Measurements from ENCODE around the gene TNFRSF1B. TPM values are rescaled to one million over a fixed set of nuclear protein-coding genes. Genes with fewer than 3 reads are reported as not detected.

Gene TNFRSF1B
- total and polyA plus RNA-seq, 9 of the 15 experiments (the other 6 are each of a cell fraction or from before 2014, with no cell fraction given), result 8.8 to 91.3 (median 36.0) TPM

DNA sequence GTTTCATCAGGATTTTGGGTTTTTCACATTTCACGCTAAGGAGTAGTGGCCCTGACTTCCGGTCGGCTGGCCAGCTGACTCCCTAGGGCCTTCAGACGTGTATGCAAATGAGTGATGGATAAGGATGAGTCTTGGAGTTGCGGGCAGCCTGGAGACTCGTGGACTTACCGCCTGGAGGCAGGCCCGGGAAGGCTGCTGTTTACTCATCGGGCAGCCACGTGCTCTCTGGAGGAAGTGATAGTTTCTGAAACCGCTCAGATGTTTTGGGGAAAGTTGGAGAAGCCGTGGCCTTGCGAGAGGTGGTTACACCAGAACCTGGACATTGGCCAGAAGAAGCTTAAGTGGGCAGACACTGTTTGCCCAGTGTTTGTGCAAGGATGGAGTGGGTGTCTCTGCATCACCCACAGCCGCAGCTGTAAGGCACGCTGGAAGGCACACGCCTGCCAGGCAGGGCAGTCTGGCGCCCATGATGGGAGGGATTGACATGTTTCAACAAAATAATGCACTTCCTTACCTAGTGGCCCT, 23.1 kb upstream of the TNFRSF1B start (continued):
- TF ChIP-seq, protein P1, sequence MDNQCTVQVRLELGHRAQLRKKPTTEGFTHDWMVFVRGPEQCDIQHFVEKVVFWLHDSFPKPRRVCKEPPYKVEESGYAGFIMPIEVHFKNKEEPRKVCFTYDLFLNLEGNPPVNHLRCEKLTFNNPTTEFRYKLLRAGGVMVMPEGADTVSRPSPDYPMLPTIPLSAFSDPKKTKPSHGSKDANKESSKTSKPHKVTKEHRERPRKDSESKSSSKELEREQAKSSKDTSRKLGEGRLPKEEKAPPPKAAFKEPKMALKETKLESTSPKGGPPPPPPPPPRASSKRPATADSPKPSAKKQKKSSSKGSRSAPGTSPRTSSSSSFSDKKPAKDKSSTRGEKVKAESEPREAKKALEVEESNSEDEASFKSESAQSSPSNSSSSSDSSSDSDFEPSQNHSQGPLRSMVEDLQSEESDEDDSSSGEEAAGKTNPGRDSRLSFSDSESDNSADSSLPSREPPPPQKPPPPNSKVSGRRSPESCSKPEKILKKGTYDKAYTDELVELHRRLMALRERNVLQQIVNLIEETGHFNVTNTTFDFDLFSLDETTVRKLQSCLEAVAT (IDR thresholded peaks at IDR 0.05), result 0 out of 4 replicates have a peak, but pooled peaks of 1 of the 2 experiments have one; percentile 33
- TF ChIP-seq NFYB (IDR thresholded peaks at IDR 0.05; ENCODE audit: extremely low read depth, insufficient read length) (no peak), EHMT2 (IDR thresholded peaks at IDR 0.05) (no peak), PML (IDR thresholded peaks at IDR 0.05; ENCODE audit: low read length) (no peak), MIER1 (IDR thresholded peaks at IDR 0.05; ENCODE audit: low read depth) (no peak), ETV6 (IDR thresholded peaks at IDR 0.05; ENCODE audit: borderline replicate concordance in 1 of 2, low read depth in 2 of 2, low read length in 1 of 2) (no peak), ETV6 (CRISPR knock-in tag; IDR thresholded peaks at IDR 0.05; ENCODE audit: borderline replicate concordance) (0 out of 2 replicates have a peak, but pooled peaks have one; percentile 38), NCOR1 (IDR thresholded peaks at IDR 0.05) (no peak), BCOR (IDR thresholded peaks at IDR 0.05) (no peak), SMARCC2 (IDR thresholded peaks at IDR 0.05; ENCODE audit: low read depth) (no peak), MAFG (tag; conservative IDR thresholded peaks at IDR 0.05) (no peak), KLF13 (tag; IDR thresholded peaks at IDR 0.05; ENCODE audit: borderline replicate concordance, low read depth) (no peak), ZC3H11A (IDR thresholded peaks at IDR 0.05; ENCODE audit: low read depth, low read length) (no peak), ZNF316 (IDR thresholded peaks at IDR 0.05) (no peak), LCOR (CRISPR knock-in tag; IDR thresholded peaks at IDR 0.05) (peak; percentile 61; the same call in 1 of the 2 replicates), ZFX (CRISPR knock-in tag; IDR thresholded peaks at IDR 0.05) (peak; percentile 72), ZNF175 (CRISPR knock-in tag; IDR thresholded peaks at IDR 0.05; ENCODE audit: low read depth) (peak; percentile 65; the same call in 1 of the 2 replicates), GABPB2 (CRISPR knock-in tag; conservative IDR thresholded peaks at IDR 0.05) (no peak), ZNF584 (CRISPR knock-in tag; IDR thresholded peaks at IDR 0.05; ENCODE audit: low read depth) (peak; percentile 93)
- TF ChIP-seq, protein P2, sequence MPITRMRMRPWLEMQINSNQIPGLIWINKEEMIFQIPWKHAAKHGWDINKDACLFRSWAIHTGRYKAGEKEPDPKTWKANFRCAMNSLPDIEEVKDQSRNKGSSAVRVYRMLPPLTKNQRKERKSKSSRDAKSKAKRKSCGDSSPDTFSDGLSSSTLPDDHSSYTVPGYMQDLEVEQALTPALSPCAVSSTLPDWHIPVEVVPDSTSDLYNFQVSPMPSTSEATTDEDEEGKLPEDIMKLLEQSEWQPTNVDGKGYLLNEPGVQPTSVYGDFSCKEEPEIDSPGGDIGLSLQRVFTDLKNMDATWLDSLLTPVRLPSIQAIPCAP (CRISPR knock-in tag; IDR thresholded peaks at IDR 0.05; ENCODE audit: borderline replicate concordance), result no peak
- TF ChIP-seq, protein P3, sequence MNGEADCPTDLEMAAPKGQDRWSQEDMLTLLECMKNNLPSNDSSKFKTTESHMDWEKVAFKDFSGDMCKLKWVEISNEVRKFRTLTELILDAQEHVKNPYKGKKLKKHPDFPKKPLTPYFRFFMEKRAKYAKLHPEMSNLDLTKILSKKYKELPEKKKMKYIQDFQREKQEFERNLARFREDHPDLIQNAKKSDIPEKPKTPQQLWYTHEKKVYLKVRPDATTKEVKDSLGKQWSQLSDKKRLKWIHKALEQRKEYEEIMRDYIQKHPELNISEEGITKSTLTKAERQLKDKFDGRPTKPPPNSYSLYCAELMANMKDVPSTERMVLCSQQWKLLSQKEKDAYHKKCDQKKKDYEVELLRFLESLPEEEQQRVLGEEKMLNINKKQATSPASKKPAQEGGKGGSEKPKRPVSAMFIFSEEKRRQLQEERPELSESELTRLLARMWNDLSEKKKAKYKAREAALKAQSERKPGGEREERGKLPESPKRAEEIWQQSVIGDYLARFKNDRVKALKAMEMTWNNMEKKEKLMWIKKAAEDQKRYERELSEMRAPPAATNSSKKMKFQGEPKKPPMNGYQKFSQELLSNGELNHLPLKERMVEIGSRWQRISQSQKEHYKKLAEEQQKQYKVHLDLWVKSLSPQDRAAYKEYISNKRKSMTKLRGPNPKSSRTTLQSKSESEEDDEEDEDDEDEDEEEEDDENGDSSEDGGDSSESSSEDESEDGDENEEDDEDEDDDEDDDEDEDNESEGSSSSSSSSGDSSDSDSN (IDR thresholded peaks at IDR 0.05; ENCODE audit: borderline replicate concordance in 1 of 2, low read depth in 2 of 2, low read length in 2 of 2), result no peak; a peak in 1 of 4 replicates
- TF ChIP-seq, protein P4, sequence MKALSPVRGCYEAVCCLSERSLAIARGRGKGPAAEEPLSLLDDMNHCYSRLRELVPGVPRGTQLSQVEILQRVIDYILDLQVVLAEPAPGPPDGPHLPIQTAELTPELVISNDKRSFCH (CRISPR knock-in tag; IDR thresholded peaks at IDR 0.05), result no peak
- TF ChIP-seq, protein P4 (tag; IDR thresholded peaks at IDR 0.05), result peak; percentile 76; the same call in 1 of the 2 replicates
